H1 (cell line): ENCODE results near the gene PPP1R13B. TPM values are rescaled to one million over a fixed set of nuclear protein-coding genes. Genes with fewer than 3 reads are reported as not detected.

Source experiments
- CTCF ChIA-PET: fragments of 300-600 bp; sonication (Branson Sonifier 250); formaldehyde crosslinking; loops from one replicate; lab custom pipeline; 2021; ENCODE audit not compliant: partially characterized antibody; lab: Charles Lee
- POLR2A ChIA-PET: fragments of 300-600 bp; sonication (Branson Sonifier 250); formaldehyde crosslinking; loops from one replicate; lab custom pipeline; 2021; ENCODE audit warnings: inconsistent platforms; ENCODE audit not compliant: partially characterized antibody; lab: Charles Lee
- DNase-seq, 2 experiments: peaks; one replicate each; pipeline versions ENCODE4 v3.0.0 to v3.0.0-alpha.2; 2010 to 2022; ENCODE audit warnings: low spot score in 2 of 2, low read depth in 1 of 2, mixed read lengths in 1 of 2
- FAIRE-seq: peaks from 2 replicates; lab custom pipeline; 2011; peaks lifted over from hg19 to GRCh38; lab: Jason Lieb, UNC
- H2AFZ ChIP-seq: 2 replicates; pipeline ENCODE4 v1.8.1; 2012; ENCODE audit warnings: low read length, inconsistent platforms
- H2AK5ac ChIP-seq: 2 replicates; pipeline ENCODE4 v1.6.1; 2013; ENCODE audit warnings: low read depth, low read length
- H2BK120ac ChIP-seq: replicated peaks from 2 replicates; pipeline ENCODE3; 2013; ENCODE audit warnings: low read depth, low read length, inconsistent platforms
- H2BK12ac ChIP-seq: 2 replicates; pipeline ENCODE4 v1.6.1; 2013; ENCODE audit warnings: low read depth, low read length
- H2BK15ac ChIP-seq: 2 replicates; pipeline ENCODE4 v1.6.1; 2013; ENCODE audit warnings: low read length
- H2BK20ac ChIP-seq: 2 replicates; pipeline ENCODE4 v1.6.1; 2013; ENCODE audit warnings: low read length
- H2BK5ac ChIP-seq: 2 replicates; pipeline ENCODE4 v1.6.1; 2013; ENCODE audit warnings: low read depth, low read length
- H3K14ac ChIP-seq: 2 replicates; pipeline ENCODE4 v1.6.1; 2013; ENCODE audit warnings: inconsistent platforms; ENCODE audit not compliant: insufficient read length
- H3K18ac ChIP-seq: 2 replicates; pipeline ENCODE4 v1.6.1; 2013; ENCODE audit warnings: low read length; ENCODE audit errors: extremely low read depth
- H3K23ac ChIP-seq: 2 replicates; pipeline ENCODE4 v1.6.1; 2013; ENCODE audit warnings: inconsistent platforms; ENCODE audit not compliant: insufficient read length
- H3K23me2 ChIP-seq: 2 replicates; pipeline ENCODE4 v1.6.1; 2013; ENCODE audit warnings: low read depth, low read length
- H3K27ac ChIP-seq: 2 replicates; pipeline ENCODE4 v1.6.1; 2011; ENCODE audit warnings: low read depth, low read length, inconsistent platforms
- H3K27me3 ChIP-seq, 4 experiments: replicated peaks in 1 of 4; 1 replicate in 1 of 4; 2 replicates in 3 of 4; pipeline versions ENCODE4 v1.6.1 to v1.8.1; 2011 to 2013; ENCODE audit warnings: low read length in 3 of 4, mild to moderate bottlenecking in 3 of 4, inconsistent platforms in 2 of 4, mixed read lengths in 2 of 4, moderate library complexity in 1 of 4; ENCODE audit not compliant: control insufficient read depth in 3 of 4, insufficient read depth in 3 of 4; ENCODE audit errors: extremely low read depth in 1 of 4
- H3K36me3 ChIP-seq, 4 experiments: 2 replicates each; pipeline versions ENCODE4 v1.6.1 to v1.8.1; 2011 to 2013; ENCODE audit warnings: mild to moderate bottlenecking in 4 of 4, low read length in 3 of 4, moderate library complexity in 2 of 4, control low read depth in 1 of 4, inconsistent platforms in 1 of 4; ENCODE audit not compliant: insufficient read depth in 4 of 4, control insufficient read depth in 2 of 4
- H3K4ac ChIP-seq: replicated peaks from 2 replicates; pipeline ENCODE3; 2013; ENCODE audit warnings: low read length, low read depth, mixed read lengths, inconsistent platforms; ENCODE audit not compliant: insufficient read length
- H3K4me1 ChIP-seq, 4 experiments: replicated peaks in 1 of 4; 1 replicate in 1 of 4; 2 replicates in 3 of 4; pipeline versions ENCODE4 v1.6.1 to v1.8.1; 2011 to 2013; ENCODE audit warnings: low read length in 3 of 4, inconsistent platforms in 2 of 4, mixed read lengths in 1 of 4; ENCODE audit not compliant: insufficient read depth in 4 of 4, control insufficient read depth in 3 of 4
- H3K4me2 ChIP-seq, 2 experiments: 2 replicates each; pipeline versions ENCODE4 v1.6.1 to v1.8.1; 2011 to 2013; ENCODE audit warnings: low read depth in 2 of 2, low read length in 2 of 2, control low read depth in 1 of 2, inconsistent platforms in 1 of 2, mild to moderate bottlenecking in 1 of 2; ENCODE audit not compliant: insufficient read depth in 1 of 2
- H3K4me3 ChIP-seq, 4 experiments: fragments of 200-600, 300-600 bp in 1 of 4; sonication (generic), shearing (Covaris generic), sonication (Bioruptor Twin) in 1 of 4; 2 replicates each; pipeline versions ENCODE4 v1.5.1 to v1.8.1; 2011 to 2016; ENCODE audit warnings: low read length in 4 of 4, low read depth in 3 of 4, control low read depth in 2 of 4, inconsistent platforms in 2 of 4, mild to moderate bottlenecking in 2 of 4, mixed read lengths in 1 of 4, moderate library complexity in 1 of 4; ENCODE audit not compliant: insufficient read depth in 2 of 4; ENCODE audit errors: extremely low read depth in 1 of 4
- H3K56ac ChIP-seq: replicated peaks from 2 replicates; pipeline ENCODE3; 2013; ENCODE audit warnings: low read depth, mild to moderate bottlenecking, mixed read lengths, low read length, inconsistent platforms; ENCODE audit not compliant: insufficient read length
- H3K79me1 ChIP-seq: 2 replicates; pipeline ENCODE4 v1.6.1; 2013; ENCODE audit warnings: low read depth, low read length, control low read depth
- H3K79me2 ChIP-seq, 2 experiments: 2 replicates each; pipeline versions ENCODE4 v1.6.1 to v1.8.1; 2012 to 2013; ENCODE audit warnings: low read length in 2 of 2, mild to moderate bottlenecking in 2 of 2, inconsistent platforms in 1 of 2; ENCODE audit not compliant: insufficient read depth in 2 of 2, control insufficient read depth in 1 of 2
- H3K9ac ChIP-seq, 4 experiments: replicated peaks in 1 of 4; 1 replicate in 1 of 4; 2 replicates in 3 of 4; pipeline versions ENCODE4 v1.6.1 to v1.8.1; 2011 to 2013; ENCODE audit warnings: low read depth in 3 of 4, low read length in 3 of 4, control low read depth in 2 of 4, mild to moderate bottlenecking in 2 of 4, moderate library complexity in 2 of 4, inconsistent platforms in 1 of 4; ENCODE audit errors: extremely low read depth in 1 of 4
- H3K9me3 ChIP-seq, 2 experiments: 2 replicates each; pipeline versions ENCODE4 v1.6.1 to v1.8.1; 2012 to 2013; ENCODE audit warnings: mild to moderate bottlenecking in 2 of 2, moderate library complexity in 2 of 2, control low read depth in 1 of 2, inconsistent platforms in 1 of 2, low read depth in 1 of 2, low read length in 1 of 2, mixed read lengths in 1 of 2; ENCODE audit not compliant: insufficient read depth in 2 of 2
- H4K20me1 ChIP-seq, 2 experiments: replicated peaks in 1 of 2; 2 replicates each; pipeline versions ENCODE3 to v1.8.1; 2011 to 2013; ENCODE audit warnings: inconsistent platforms in 2 of 2, low read length in 2 of 2, mild to moderate bottlenecking in 1 of 2; ENCODE audit not compliant: insufficient read depth in 2 of 2, control insufficient read depth in 1 of 2
- H4K5ac ChIP-seq: 2 replicates; pipeline ENCODE4 v1.6.1; 2013; ENCODE audit warnings: low read length, low read depth, mixed read lengths, inconsistent platforms; ENCODE audit not compliant: insufficient read length
- H4K8ac ChIP-seq: 2 replicates; pipeline ENCODE4 v1.8.0; 2013; ENCODE audit warnings: mild to moderate bottlenecking, moderate library complexity, low read length, inconsistent platforms; ENCODE audit not compliant: insufficient read depth; ENCODE audit errors: extremely low read depth
- H4K91ac ChIP-seq: replicated peaks from 2 replicates; pipeline ENCODE3; 2013; ENCODE audit warnings: low read length, mixed read lengths, inconsistent platforms; ENCODE audit not compliant: insufficient read length
- ATF2 ChIP-seq: IDR thresholded peaks from 2 replicates; pipeline ENCODE4 v1.6.1; 2012; ENCODE audit warnings: low read length, inconsistent platforms
- BACH1 ChIP-seq: IDR thresholded peaks from 2 replicates; pipeline ENCODE4 v1.6.1; 2012; ENCODE audit warnings: low read length, improper control_type of control experiment
- BRCA1 ChIP-seq: IDR thresholded peaks from 2 replicates; pipeline ENCODE4 v1.6.1; 2012; ENCODE audit warnings: low read depth, low read length, improper control_type of control experiment
- CEBPB ChIP-seq: IDR thresholded peaks from 2 replicates; pipeline ENCODE4 v1.6.1; 2012; ENCODE audit warnings: low read depth, low read length
- HDAC6 ChIP-seq: IDR thresholded peaks from one replicate; pipeline ENCODE4 v1.7.1; 2012; ENCODE audit warnings: low read depth, mild to moderate bottlenecking, inconsistent platforms, low read length, moderate library complexity
- KDM1A ChIP-seq: fragments of 200-600, 300-600 bp; sonication (generic); IDR thresholded peaks from 2 replicates; pipeline ENCODE4 v1.7.1; 2016; ENCODE audit warnings: mild to moderate bottlenecking, low read length, borderline replicate concordance
- MAX ChIP-seq: IDR thresholded peaks from 2 replicates; pipeline ENCODE4 v1.6.1; 2012; ENCODE audit warnings: inconsistent platforms
- RAD21 ChIP-seq, 2 experiments: IDR thresholded peaks in 1 of 2; conservative IDR thresholded peaks in 1 of 2; 2 replicates each; pipeline ENCODE4 v1.6.1; 2011; ENCODE audit warnings: low read depth in 2 of 2, low read length in 2 of 2, improper control_type of control experiment in 1 of 2, inconsistent platforms in 1 of 2, mild to moderate bottlenecking in 1 of 2, moderate library complexity in 1 of 2
- TEAD4 ChIP-seq: IDR thresholded peaks from 2 replicates; pipeline ENCODE4 v1.6.1; 2012; ENCODE audit warnings: low read depth, low read length, inconsistent platforms, mixed read lengths
- WGBS, 2 experiments: shearing (Covaris generic) in 1 of 2; methylation state at CpG; one replicate each; pipeline versions ENCODE4 v1.1.6 to v1.1.7; 2013 to 2015; ENCODE audit warnings: low lambda C conversion rate in 2 of 2, mixed read lengths in 2 of 2, inconsistent platforms in 1 of 2, low coverage in 1 of 2, missing lambda C conversion rate in 1 of 2; ENCODE audit not compliant: insufficient replicate concordance in 2 of 2, insufficient coverage in 1 of 2, insufficient read length in 1 of 2; ENCODE audit errors: extremely low coverage in 1 of 2, missing lambda C conversion rate in 1 of 2; 5-methylcytosine and 5-hydroxymethylcytosine counted together
- polyA plus RNA-seq, 7 experiments: library from polyadenylated mRNA; depleted of rRNA in 3 of 7; stranded (reverse) in 5 of 7; unstranded in 2 of 7; fragments of >200 nt in 5 of 7; fragments of 200-250 nt in 2 of 7; gene quantifications; 1 replicate in 5 of 7; 2 replicates in 1 of 7; 4 replicates in 1 of 7; pipeline versions ENCODE4 v1.2.1 to v1.2.3, GENCODE V29; 2011 to 2013; ENCODE audit warnings: missing spikeins in 2 of 7, mixed read lengths in 2 of 7
- total RNA-seq: library from RNA; stranded (reverse); fragmentation: NEBNext Ultra II Directional; extraction: Animal tissue kit (Norgen Biotek cat#: 25700); gene quantifications from 2 replicates; pipeline ENCODE4 v1.2.1, GENCODE V29; 2021

Gene PPP1R13B
- total and polyA plus RNA-seq, 2 of the 8 experiments (the other 6 are each of a cell fraction or from before 2014, with no cell fraction given): 2.6 to 8.9 TPM

GRCh38 chr14:103879118-103879569, 31.8 kb upstream of the PPP1R13B start:
- Histone ChIP-seq H3K9me3 (no peaks in the 10 kb centered on the region), H2AFZ (no peak overlapping the region), H4K91ac (peak overlapping the region; percentile 34), H4K20me1 (no peaks in the 10 kb centered on the region), H2BK20ac (no peak overlapping the region), H3K4ac (no peak overlapping the region), H3K56ac (no peak overlapping the region), H2BK120ac (no peak overlapping the region), H3K27ac (no peak overlapping the region), H2BK12ac (peak overlapping the region; percentile 20; the same call in 1 of the 2 replicates), H3K79me2 (no peaks in the 10 kb centered on the region), H2BK5ac (no peak overlapping the region), H3K4me2 (no peak overlapping the region), H3K79me1 (no peaks in the 10 kb centered on the region), H3K27me3 (no peaks in the 10 kb centered on the region), H3K36me3 (no peaks in the 10 kb centered on the region), H3K23me2 (peaks cover 6% of the 10 kb centered on the region; the same call in 1 of the 2 replicates), H3K4me3 (no peak overlapping the region), H3K18ac (no peak overlapping the region), H3K4me1 (peaks cover 11 to 18% (median 12%) of the 10 kb centered on the region in 4 experiments), H2BK15ac (no peak overlapping the region), H3K23ac (no peak overlapping the region), H3K9ac (no peak overlapping the region), H3K14ac (no peak overlapping the region), H4K5ac (no peak overlapping the region), H4K8ac (no peak overlapping the region; the same call in 1 of the 2 replicates), H2AK5ac (no peak overlapping the region)
- no peak for DNase-seq
- TF ChIP-seq TEAD4: no peak
- TF ChIP-seq MAX: no peak
- TF ChIP-seq ATF2: no peak
- TF ChIP-seq RAD21 (IDR thresholded peaks at IDR 0.05 in 1 of 2, conservative IDR thresholded peaks at IDR 0.05 in 1 of 2; ENCODE audit: low read depth in 2 of 2, low read length in 2 of 2): no peak
- TF ChIP-seq CEBPB: no peak
- TF ChIP-seq HDAC6: no peak
- no peak for TF ChIP-seq KDM1A
- TF ChIP-seq BRCA1: no peak
- TF ChIP-seq BACH1: no peak
- no peak for FAIRE-seq
- 89% methylated on average over 16 of the region's 16 CpGs; no CpG with 5 or more reads in 1 of the 2 experiments for WGBS, 2 experiments
- CTCF ChIA-PET: interaction anchor here (0.8 to 2.2 kb wide), 9 partner anchors 12 to 88 kb away, joined by 3 to 8 read pairs (median 4); no protein-coding TSS in a partner anchor
- POLR2A ChIA-PET: interaction anchor here (0.6 to 1.4 kb wide), 2 partner anchors 10 to 23 kb away, joined by 3 to 6 read pairs; no protein-coding TSS in a partner anchor
